Fibroblast of lung (primary cell): ENCODE data around the gene PCGF3. TPM values are rescaled to one million over a fixed set of nuclear protein-coding genes. Genes with fewer than 3 reads are reported as not detected.

Experiments
- DNase-seq, 2 donors: peaks; one replicate each; pipeline versions ENCODE4 v3.0.0 to v3.0.0-alpha.2; 2010; ENCODE audit warnings: low read depth in 2 of 2
- H2AFZ ChIP-seq: 2 replicates; pipeline ENCODE4 v1.5.1; 2012; ENCODE audit warnings: low read length, control low read depth, inconsistent platforms
- H3K27ac ChIP-seq: 2 replicates; pipeline ENCODE4 v1.5.1; 2011; ENCODE audit warnings: low read length, control low read depth; ENCODE audit not compliant: insufficient read depth
- H3K27me3 ChIP-seq: 2 replicates; pipeline ENCODE4 v1.5.1; 2011; ENCODE audit warnings: mild to moderate bottlenecking, low read length; ENCODE audit not compliant: control insufficient read depth, insufficient read depth
- H3K36me3 ChIP-seq: 2 replicates; pipeline ENCODE4 v1.5.1; 2011; ENCODE audit warnings: low read length; ENCODE audit not compliant: control insufficient read depth, insufficient read depth
- H3K4me1 ChIP-seq: 2 replicates; pipeline ENCODE4 v1.5.1; 2011; ENCODE audit warnings: low read length; ENCODE audit not compliant: control insufficient read depth, insufficient read depth; ENCODE audit errors: extremely low read depth
- H3K4me2 ChIP-seq: 2 replicates; pipeline ENCODE4 v1.5.1; 2011; ENCODE audit warnings: low read length, control low read depth; ENCODE audit not compliant: insufficient read depth; ENCODE audit errors: extremely low read depth
- H3K4me3 ChIP-seq, 4 experiments: fragments of 200-600 bp in 1 of 4; sonication (generic) in 1 of 4; replicated peaks in 1 of 4; 2 replicates each; pipeline ENCODE4 v1.5.1; 2011 to 2016; ENCODE audit warnings: low read length in 4 of 4, low read depth in 3 of 4, mild to moderate bottlenecking in 3 of 4, control low read depth in 2 of 4, inconsistent platforms in 1 of 4, mixed read lengths in 1 of 4; ENCODE audit not compliant: insufficient read depth in 1 of 4; ENCODE audit errors: control extremely low read depth in 1 of 4
- H3K79me2 ChIP-seq: 2 replicates; pipeline ENCODE4 v1.5.1; 2012; ENCODE audit warnings: mild to moderate bottlenecking, low read length, inconsistent platforms; ENCODE audit not compliant: control insufficient read depth, insufficient read depth
- H3K9ac ChIP-seq: 2 replicates; pipeline ENCODE4 v1.5.1; 2011; ENCODE audit warnings: mild to moderate bottlenecking, low read length, control low read depth; ENCODE audit not compliant: insufficient read depth
- H3K9me3 ChIP-seq: 2 replicates; pipeline ENCODE4 v1.5.1; 2012; ENCODE audit warnings: low read depth, low read length; ENCODE audit not compliant: control insufficient read depth, insufficient read depth
- H4K20me1 ChIP-seq: 2 replicates; pipeline ENCODE4 v1.5.1; 2011; ENCODE audit warnings: low read length; ENCODE audit not compliant: control insufficient read depth, insufficient read depth; ENCODE audit errors: extremely low read depth
- CTCF ChIP-seq, 2 donors: IDR thresholded peaks in 1 of 2; conservative IDR thresholded peaks in 1 of 2; 1 replicate in 1 of 2; 2 replicates in 1 of 2; pipeline ENCODE4 v1.5.1; 2011 to 2012; ENCODE audit warnings: low read length in 2 of 2, control low read depth in 1 of 2, inconsistent platforms in 1 of 2, low read depth in 1 of 2, mild to moderate bottlenecking in 1 of 2
- EZH2 ChIP-seq: IDR thresholded peaks from 2 replicates; pipeline ENCODE4 v1.5.1; 2012; ENCODE audit warnings: low read length, control low read depth, mild to moderate bottlenecking; ENCODE audit errors: missing control alignments
- polyA plus RNA-seq, 2 donors: library from polyadenylated mRNA; depleted of rRNA in 1 of 2; stranded (reverse) in 1 of 2; unstranded in 1 of 2; fragments of >200 nt; gene quantifications; 2 replicates each; pipeline ENCODE4 v1.2.1, GENCODE V29; 2011 to 2012; ENCODE audit warnings: missing spikeins in 1 of 2
- total RNA-seq: library from RNA; depleted of rRNA; stranded (reverse); fragments of >200 nt; gene quantifications from 2 replicates; pipeline ENCODE4 v1.2.1, GENCODE V29; 2014

Gene PCGF3
- total and polyA plus RNA-seq, 2 donors (not counting 1 experiment from before 2014, with no cell fraction given) = 24.8 to 27.1 TPM

DNA sequence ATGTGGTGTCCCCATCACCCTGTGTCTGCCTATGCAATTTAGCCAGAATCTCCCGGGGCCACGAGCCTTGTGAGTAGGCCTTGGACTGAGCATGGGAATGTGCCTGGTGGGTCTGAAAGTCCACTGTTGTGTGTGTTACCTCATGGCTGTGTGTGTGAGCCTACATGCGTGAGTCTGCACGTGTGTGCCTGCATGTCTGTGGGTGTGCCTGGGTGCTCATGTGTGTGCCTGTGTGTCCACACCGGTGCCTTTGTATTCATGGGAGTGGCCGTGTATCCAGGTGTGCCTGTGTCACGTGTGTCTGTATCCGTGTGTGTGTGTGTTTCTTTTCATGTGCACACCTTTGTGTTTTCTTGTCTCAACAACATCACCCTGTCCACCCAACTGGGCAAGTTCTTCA lies 45.8 kb upstream of the PCGF3 start:
- Histone ChIP-seq H3K36me3 (no peaks in the 10 kb centered on the region), H4K20me1 (no peaks in the 10 kb centered on the region), H2AFZ (no peak overlapping the region), H3K4me2 (no peak overlapping the region), H3K27ac (no peak overlapping the region), H3K79me2 (no peaks in the 10 kb centered on the region), H3K9ac (no peak overlapping the region), H3K4me1 (no peaks in the 10 kb centered on the region), H3K4me3 (no peak overlapping the region), H3K9me3 (no peaks in the 10 kb centered on the region), H3K27me3 (peaks cover 3% of the 10 kb centered on the region)
- DNase-seq = no peak
- TF ChIP-seq CTCF (conservative IDR thresholded peaks at IDR 0.05 in 1 of 2, IDR thresholded peaks at IDR 0.05 in 1 of 2; ENCODE audit: low read depth in 1 of 2, low read length in 2 of 2) = no peak
- TF ChIP-seq EZH2 = no peak

DNA sequence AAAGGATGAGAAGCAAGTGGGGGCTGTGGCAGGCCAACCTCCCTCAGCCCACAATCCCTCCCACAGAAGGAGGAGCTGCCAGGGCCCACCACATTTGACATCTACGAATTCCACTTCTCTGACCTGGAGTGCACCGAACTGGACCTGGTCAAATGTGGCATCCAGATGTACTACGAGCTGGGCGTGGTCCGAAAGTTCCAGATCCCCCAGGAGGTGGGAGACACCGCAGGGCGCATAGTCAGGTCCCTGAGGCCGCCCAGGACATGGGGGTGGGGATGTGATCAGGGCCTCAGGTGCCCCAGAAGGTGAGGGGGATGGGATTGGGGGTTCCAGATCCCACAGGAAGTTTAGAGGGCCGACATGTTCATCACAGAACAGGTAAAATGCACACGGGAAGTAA lies 45.2 kb upstream of the PCGF3 start:
- no peaks in the 10 kb centered on the region for H3K9me3 ChIP-seq
- TF ChIP-seq EZH2 (no peak), CTCF (conservative IDR thresholded peaks at IDR 0.05 in 1 of 2, IDR thresholded peaks at IDR 0.05 in 1 of 2; ENCODE audit: low read depth in 1 of 2, low read length in 2 of 2) (no peak)
- H4K20me1 ChIP-seq = no peaks in the 10 kb centered on the region
- no peak overlapping the region for H3K4me3 ChIP-seq
- no peak overlapping the region for H3K4me2 ChIP-seq
- no peak overlapping the region for H3K9ac ChIP-seq
- H2AFZ ChIP-seq = no peak overlapping the region
- no peak overlapping the region for H3K27ac ChIP-seq
- H3K4me1 ChIP-seq = no peaks in the 10 kb centered on the region
- no peak for DNase-seq
- H3K79me2 ChIP-seq = no peaks in the 10 kb centered on the region
- H3K36me3 ChIP-seq = no peaks in the 10 kb centered on the region
- H3K27me3 ChIP-seq = peaks cover 3% of the 10 kb centered on the region

- Histone ChIP-seq H3K79me2 (no peaks in the 10 kb centered on the region), H2AFZ (no peak overlapping the region), H3K4me3 (no peak overlapping the region), H3K27ac (no peak overlapping the region), H3K4me2 (no peak overlapping the region), H3K9ac (no peak overlapping the region), H4K20me1 (no peaks in the 10 kb centered on the region), H3K27me3 (peaks cover 3% of the 10 kb centered on the region), H3K4me1 (no peaks in the 10 kb centered on the region), H3K9me3 (no peaks in the 10 kb centered on the region), H3K36me3 (no peaks in the 10 kb centered on the region)
- TF ChIP-seq CTCF (conservative IDR thresholded peaks at IDR 0.05 in 1 of 2, IDR thresholded peaks at IDR 0.05 in 1 of 2; ENCODE audit: low read depth in 1 of 2, low read length in 2 of 2) (no peak), EZH2 (no peak)
- DNase-seq = no peak
Measured at GRCh38 chr4:661231-661630, 44.4 kb upstream of the PCGF3 start.
